ENCODE data around the gene LEUTX.

DNA sequence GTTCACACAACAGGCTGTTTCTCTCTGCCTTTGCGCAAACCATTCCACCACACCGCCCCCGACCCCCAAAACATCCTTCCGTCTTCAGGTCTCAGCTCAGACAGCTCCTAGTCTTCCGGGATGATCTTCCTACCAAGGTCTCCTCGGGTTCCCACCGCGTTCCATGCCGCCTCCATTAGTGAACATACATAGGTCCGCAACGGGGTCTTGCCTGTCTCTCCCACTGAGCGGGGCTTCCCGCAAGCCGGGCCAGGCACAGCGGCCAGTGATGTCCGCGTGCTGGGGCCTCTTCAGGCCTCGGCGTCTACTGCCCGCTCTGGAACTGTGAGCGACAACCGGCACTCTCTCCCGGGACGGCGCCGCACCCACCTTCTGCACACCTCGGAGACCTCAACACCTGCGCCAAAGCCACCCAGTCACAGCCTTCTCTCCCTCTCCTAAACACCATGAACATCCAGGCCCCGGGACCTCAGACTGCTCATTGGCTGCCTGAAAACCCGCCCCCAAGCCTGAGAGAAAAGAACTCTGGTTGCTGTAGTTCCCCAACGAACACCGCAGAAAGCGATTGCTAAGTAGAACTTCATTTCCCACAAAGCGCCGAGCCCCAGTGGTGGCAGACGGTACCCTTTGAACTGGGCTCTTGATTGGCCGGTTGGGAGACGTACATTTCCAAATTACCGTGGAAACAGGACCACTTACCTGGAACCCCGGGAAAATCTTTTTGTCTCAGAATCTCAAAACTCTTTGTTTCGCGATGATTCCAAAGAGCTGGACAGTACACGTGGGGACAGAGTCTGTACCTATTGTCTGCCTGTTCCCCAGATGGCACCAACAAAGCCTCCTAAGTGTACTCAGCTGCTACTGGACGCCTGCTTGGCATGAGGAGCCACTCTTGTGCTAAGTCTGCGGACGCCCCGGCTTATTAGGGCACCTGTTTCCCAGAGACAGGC lies 45.8 kb downstream of the LEUTX start:
- TF ChIP-seq, protein P1, sequence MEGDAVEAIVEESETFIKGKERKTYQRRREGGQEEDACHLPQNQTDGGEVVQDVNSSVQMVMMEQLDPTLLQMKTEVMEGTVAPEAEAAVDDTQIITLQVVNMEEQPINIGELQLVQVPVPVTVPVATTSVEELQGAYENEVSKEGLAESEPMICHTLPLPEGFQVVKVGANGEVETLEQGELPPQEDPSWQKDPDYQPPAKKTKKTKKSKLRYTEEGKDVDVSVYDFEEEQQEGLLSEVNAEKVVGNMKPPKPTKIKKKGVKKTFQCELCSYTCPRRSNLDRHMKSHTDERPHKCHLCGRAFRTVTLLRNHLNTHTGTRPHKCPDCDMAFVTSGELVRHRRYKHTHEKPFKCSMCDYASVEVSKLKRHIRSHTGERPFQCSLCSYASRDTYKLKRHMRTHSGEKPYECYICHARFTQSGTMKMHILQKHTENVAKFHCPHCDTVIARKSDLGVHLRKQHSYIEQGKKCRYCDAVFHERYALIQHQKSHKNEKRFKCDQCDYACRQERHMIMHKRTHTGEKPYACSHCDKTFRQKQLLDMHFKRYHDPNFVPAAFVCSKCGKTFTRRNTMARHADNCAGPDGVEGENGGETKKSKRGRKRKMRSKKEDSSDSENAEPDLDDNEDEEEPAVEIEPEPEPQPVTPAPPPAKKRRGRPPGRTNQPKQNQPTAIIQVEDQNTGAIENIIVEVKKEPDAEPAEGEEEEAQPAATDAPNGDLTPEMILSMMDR (conservative IDR thresholded peaks at IDR 0.05; ENCODE audit: low read depth, low read length), result no peak
- TF ChIP-seq EZH2 (IDR thresholded peaks at IDR 0.05; ENCODE audit: borderline replicate concordance, low read depth, low read length, poor library complexity, severe bottlenecking), result no peak

Measured in A673 (cell line).